Choroid plexus epithelial cell (primary cell): Measurements from ENCODE around the gene INTS4.
"Not testable (repeated sequence)": the region's sequence is repeated elsewhere in the genome, so short reads cannot be mapped to it uniquely, and the experiment has no call there.

Experiments
- DNase-seq: peaks from one replicate; pipeline ENCODE4 v3.0.0-alpha.2; 2010; ENCODE audit warnings: low read depth
- H3K4me3 ChIP-seq: 2 replicates; pipeline ENCODE4 v1.5.1; 2011; ENCODE audit warnings: low read depth, mild to moderate bottlenecking, control low read depth, low read length, moderate library complexity
- TF ChIP-seq, protein P1 (sequence below): conservative IDR thresholded peaks from 2 replicates; pipeline ENCODE4 v1.5.1; 2011; ENCODE audit warnings: low read depth, mild to moderate bottlenecking, control low read depth, inconsistent platforms, low read length, moderate library complexity

The INTS4 gene

GRCh38 chr11:77981346-77981947 lies 13.0 kb downstream of the INTS4 start:
- no peak for DNase-seq
- no peak overlapping the region for H3K4me3 ChIP-seq
- TF ChIP-seq, protein P1, sequence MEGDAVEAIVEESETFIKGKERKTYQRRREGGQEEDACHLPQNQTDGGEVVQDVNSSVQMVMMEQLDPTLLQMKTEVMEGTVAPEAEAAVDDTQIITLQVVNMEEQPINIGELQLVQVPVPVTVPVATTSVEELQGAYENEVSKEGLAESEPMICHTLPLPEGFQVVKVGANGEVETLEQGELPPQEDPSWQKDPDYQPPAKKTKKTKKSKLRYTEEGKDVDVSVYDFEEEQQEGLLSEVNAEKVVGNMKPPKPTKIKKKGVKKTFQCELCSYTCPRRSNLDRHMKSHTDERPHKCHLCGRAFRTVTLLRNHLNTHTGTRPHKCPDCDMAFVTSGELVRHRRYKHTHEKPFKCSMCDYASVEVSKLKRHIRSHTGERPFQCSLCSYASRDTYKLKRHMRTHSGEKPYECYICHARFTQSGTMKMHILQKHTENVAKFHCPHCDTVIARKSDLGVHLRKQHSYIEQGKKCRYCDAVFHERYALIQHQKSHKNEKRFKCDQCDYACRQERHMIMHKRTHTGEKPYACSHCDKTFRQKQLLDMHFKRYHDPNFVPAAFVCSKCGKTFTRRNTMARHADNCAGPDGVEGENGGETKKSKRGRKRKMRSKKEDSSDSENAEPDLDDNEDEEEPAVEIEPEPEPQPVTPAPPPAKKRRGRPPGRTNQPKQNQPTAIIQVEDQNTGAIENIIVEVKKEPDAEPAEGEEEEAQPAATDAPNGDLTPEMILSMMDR = no peak

- no peak for DNase-seq
- no peak overlapping the region for H3K4me3 ChIP-seq
- TF ChIP-seq, protein P1 = no peak
Measured at GRCh38 chr11:77968337-77968736, 26.1 kb downstream of the INTS4 start.

- H3K4me3 ChIP-seq = no peak overlapping the region
- no peak for DNase-seq
- TF ChIP-seq, protein P1 = no peak
Measured at GRCh38 chr11:77967753-77968152, 26.7 kb downstream of the INTS4 start.

- DNase-seq = no peak
- TF ChIP-seq, protein P1 = no peak
- no peak overlapping the region for H3K4me3 ChIP-seq
Measured at GRCh38 chr11:77967121-77967520, 27.3 kb downstream of the INTS4 start.

- DNase-seq = no peak
- TF ChIP-seq, protein P1 = no peak
- H3K4me3 ChIP-seq = no peak overlapping the region
Measured at GRCh38 chr11:77966338-77966737, 28.1 kb downstream of the INTS4 start.

- DNase-seq = peak; percentile 13
- no peak overlapping the region for H3K4me3 ChIP-seq
- TF ChIP-seq, protein P1 = no peak
Measured at GRCh38 chr11:77959434-77959833, 35.0 kb downstream of the INTS4 start.

DNA sequence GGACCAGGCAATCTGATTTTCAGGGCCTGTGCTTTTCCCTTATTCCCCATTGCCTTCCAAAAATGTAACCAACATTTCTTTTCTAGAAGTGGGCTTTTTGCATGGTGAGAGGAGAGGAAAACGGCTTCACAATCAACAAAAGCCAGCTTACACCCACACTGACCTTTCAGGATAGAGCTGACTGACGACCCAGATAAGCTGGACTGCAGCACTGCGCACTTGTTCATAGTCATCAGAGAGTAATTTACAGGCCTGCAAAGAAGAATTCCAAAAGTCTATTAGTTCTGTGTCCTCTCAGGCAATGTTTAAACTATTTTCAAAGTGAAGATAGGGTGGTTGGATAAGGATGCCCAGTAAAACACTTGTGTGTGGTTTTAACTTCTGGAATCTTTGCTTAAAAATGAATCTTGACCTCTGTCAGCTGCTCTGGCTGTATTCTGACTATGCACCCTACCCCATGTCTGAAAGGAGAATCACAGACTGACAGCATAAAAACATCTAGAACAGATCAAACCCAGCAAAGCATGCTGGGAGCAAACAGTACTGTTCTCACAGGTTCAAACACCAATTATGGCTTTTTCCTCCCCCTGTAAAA lies 35.8 kb downstream of the INTS4 start:
- not testable (repeated sequence) for H3K4me3 ChIP-seq, DNase-seq

DNA sequence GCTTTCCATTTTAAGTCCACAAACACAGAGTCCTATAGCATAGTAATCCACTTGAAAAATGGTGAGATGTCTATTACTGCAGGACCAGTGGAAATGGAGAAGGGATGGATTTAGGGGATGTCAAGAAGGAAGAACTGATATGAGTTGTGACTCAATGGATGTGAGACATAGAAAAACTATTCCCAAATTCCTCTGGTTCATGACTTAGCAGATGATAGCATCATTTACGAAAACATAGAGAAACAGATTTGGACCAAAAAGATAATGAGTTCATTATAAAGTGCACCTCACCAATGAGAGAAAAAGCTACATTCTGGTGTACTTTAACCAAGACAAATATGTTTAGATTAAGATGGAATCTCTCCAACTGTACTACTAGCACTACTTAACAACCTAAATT lies 51.2 kb downstream of the INTS4 start:
- not testable (repeated sequence) for DNase-seq, H3K4me3 ChIP-seq

DNA sequence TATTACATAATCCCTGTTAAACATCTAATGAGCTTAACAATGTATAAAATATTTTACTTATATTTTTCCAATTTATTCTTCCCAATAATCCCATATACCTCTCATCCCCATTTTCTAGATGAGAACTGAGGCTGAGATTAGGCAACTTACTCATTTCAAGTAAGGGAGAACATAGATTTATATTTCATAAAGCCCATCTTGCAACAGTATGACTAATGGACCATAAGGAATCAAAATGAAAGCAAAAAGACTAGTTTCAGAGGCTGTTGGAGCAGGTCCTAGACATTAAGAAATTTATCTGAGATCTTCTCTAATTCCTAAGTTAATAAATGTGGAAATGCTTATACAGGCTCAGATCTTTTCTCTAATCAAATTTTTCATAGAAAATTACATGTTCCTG lies 52.0 kb downstream of the INTS4 start:
- DNase-seq = peak; percentile 17
- not testable (repeated sequence) for H3K4me3 ChIP-seq

DNA sequence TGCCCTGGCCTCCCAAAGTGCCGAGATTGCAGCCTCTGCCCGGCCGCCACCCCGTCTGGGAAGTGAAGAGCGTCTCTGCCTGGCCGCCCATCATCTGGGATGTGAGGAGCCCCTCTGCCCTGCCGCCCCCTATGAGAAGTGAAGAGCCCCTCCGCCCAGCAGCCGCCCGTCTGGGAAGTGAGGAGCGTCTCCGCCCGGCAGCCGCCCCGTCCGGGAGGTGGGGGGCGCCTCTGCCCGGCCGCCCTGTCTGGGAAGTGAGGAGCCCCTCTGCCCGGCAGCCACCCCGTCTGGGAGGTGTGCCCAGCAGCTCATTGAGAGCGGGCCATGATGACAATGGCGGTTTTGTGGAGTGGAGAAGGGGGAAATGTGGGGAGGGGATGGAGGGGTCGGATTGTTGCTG lies 60.9 kb downstream of the INTS4 start:
- H3K4me3 ChIP-seq, DNase-seq: not testable (repeated sequence)

DNA sequence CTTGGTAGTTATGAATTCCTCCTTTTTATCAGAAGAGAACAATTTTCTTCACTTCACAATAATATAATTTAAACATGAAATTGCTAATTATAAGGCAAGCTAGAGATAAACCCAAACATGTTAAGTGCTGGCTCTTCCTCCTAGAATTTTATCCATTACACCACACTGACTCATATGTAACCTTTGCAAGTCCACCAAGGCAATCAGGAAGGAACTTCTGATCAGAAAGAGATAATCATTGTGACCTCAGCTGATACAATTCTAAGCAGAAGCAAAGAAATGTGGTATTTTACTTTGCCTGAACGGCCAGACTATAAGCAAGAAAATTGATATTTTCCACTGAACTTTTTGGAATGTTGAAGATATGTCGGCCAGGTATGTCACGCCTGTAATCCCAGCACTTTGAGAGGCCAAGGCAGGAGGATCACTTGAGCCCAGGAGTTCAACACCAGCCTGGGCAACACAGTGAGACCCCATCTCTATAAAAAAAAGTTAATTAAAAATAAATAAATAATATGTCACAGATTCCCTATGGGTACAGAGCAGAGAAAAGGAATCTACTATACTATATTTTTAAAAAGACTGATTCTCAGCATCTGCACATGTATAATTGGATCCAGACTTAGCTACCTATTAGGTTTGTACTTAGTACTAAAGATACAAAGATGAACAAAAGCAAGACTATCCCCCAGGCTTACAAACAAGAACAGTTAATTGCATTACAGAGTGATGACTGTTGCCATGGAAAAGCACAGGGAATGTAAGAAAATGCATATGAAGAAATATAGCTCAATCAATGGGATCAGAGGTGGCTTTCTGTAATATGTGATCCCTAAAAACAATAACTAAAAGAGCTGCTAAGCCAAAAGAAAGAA lies 63.9 kb downstream of the INTS4 start:
- peak; percentile 19 for DNase-seq
- H3K4me3 ChIP-seq = not testable (repeated sequence)
